GM13977 (cell line): ENCODE results near the gene CACNA1C.

Experiments
- DNase-seq: peaks from one replicate; pipeline ENCODE4 v3.0.0; 2012; ENCODE audit warnings: low spot score
- in situ Hi-C: fragments of 300-500 bp; cut with MboI; formaldehyde crosslinking; loops from one replicate; pipeline ENCODE4 v1.12.0; 2022; ENCODE audit warnings: low sequenced_read_pairs, low pct_unique_long_range_greater_than_20kb, mixed read lengths, inconsistent platforms; ENCODE audit not compliant: unreplicated experiment
- TF ChIP-seq, protein P1 (sequence below): IDR thresholded peaks from 2 replicates; pipeline ENCODE4 v1.5.1; 2012; ENCODE audit warnings: mild to moderate bottlenecking, control low read depth; ENCODE audit not compliant: insufficient read depth; ENCODE audit errors: extremely low read depth, missing control alignments

The CACNA1C gene

DNA sequence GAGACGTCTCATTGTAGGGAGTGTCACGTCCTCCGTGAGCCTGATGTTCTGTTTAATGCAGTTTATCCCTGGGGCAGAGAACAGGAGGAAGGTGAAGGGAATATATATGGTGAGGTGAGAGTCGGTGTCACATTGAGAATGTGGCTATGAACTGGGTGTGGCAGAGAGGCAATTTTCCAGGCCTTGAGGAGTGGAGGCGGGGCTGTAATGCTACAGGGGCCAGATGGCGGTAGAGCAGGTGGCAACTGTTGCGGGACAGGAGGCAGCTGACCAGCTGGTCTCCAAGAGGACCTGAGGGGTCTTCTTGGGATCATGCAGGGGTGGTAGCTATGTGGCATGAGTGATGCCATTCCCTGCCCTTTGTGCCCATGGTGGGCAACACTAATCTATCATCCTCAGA lies 59.6 kb downstream of the CACNA1C start:
- DNase-seq: no peak

DNA sequence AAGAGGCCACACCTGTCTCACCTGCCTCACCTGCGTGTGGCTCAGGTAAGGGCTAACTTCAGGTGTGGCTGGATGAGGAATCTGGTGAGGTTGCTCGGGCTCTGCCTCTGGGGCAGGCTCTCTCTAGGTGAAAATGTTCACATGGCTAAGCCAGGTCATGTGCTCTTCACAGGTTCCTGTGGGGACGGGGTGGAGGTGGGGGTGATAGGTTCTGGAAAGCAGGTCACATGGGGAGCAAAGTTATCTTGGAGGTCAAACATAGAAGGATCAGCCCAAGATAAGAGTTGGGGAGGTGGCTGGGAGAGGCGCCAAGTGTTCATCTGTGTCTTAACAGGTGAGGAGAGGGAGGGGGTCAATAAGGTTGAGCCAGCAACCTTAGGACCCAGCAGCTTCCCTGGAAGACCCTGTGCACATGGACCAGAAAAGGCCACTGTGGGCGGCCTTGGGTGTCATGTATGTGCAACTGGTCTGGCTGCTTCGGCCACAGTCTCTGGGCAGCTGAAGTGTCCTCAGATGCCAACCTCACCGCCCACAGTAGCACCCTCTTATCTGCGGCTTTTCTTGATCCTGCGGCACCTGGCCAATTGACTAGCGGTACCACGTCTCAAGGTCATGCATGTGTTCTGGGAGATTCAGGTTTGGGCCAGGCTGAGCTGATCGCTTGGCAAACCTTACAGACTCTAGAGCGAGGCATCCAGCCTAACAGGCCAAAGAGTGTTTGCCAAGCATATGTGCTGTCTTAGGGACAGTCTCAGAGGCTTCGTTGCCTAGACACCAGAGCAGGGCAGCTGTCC lies 60.5 kb downstream of the CACNA1C start:
- DNase-seq: no peak
- TF ChIP-seq, protein P1, sequence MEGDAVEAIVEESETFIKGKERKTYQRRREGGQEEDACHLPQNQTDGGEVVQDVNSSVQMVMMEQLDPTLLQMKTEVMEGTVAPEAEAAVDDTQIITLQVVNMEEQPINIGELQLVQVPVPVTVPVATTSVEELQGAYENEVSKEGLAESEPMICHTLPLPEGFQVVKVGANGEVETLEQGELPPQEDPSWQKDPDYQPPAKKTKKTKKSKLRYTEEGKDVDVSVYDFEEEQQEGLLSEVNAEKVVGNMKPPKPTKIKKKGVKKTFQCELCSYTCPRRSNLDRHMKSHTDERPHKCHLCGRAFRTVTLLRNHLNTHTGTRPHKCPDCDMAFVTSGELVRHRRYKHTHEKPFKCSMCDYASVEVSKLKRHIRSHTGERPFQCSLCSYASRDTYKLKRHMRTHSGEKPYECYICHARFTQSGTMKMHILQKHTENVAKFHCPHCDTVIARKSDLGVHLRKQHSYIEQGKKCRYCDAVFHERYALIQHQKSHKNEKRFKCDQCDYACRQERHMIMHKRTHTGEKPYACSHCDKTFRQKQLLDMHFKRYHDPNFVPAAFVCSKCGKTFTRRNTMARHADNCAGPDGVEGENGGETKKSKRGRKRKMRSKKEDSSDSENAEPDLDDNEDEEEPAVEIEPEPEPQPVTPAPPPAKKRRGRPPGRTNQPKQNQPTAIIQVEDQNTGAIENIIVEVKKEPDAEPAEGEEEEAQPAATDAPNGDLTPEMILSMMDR: no peak
- in situ Hi-C loops: no loop called here

More for the DNA sequence above, 59.6 kb downstream of the CACNA1C start:
- TF ChIP-seq, protein P1: no peak
- in situ Hi-C loops: no loop called here

DNA sequence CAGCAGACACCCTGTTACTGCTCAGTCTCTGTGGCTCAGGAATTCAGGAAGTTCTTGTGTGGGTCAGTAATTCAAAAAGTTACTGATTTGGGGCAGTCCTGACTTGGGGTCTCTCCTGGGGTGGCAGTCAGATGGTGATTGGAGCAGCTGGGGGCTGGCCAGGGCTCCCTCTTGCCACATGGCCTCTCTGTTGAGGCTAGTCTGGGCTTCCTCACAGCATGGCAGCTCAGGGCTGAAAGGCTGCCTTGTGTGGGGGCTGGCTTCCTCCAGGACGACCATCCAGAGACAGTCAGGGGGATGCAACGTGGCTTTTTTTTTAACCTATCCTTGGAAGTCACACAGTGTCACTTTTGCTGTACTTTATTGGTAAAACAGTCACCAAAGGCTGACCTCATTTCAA lies 61.3 kb downstream of the CACNA1C start:
- TF ChIP-seq, protein P1: no peak
- DNase-seq: no peak
- in situ Hi-C loops: no loop called here

DNA sequence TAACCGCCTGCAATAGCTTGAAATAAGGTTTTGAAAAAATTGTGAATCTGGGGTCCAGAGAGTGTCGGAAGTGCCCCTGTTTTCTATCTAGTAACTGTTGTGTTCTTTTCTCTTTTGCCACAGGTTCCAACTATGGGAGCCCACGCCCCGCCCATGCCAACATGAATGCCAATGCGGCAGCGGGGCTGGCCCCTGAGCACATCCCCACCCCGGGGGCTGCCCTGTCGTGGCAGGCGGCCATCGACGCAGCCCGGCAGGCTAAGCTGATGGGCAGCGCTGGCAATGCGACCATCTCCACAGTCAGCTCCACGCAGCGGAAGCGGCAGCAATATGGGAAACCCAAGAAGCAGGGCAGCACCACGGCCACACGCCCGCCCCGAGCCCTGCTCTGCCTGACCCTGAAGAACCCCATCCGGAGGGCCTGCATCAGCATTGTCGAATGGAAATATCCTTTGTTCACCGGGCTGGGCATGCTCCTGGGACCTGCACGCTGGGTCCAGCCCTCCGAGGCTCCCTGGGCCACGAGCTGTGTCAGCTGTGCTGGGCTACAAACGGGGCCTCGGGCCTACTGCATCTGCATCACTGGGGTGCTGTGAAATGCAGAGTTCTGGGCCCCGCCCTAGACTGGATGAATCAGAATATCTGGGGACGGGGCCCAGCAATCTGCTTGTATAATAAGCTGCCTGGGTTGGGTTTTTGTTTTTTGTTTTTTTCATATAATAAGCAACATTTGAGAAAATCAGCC lies 62.5 kb downstream of the CACNA1C start:
- in situ Hi-C loops: no loop called here
- no peak for DNase-seq
- TF ChIP-seq, protein P1: no peak

DNA sequence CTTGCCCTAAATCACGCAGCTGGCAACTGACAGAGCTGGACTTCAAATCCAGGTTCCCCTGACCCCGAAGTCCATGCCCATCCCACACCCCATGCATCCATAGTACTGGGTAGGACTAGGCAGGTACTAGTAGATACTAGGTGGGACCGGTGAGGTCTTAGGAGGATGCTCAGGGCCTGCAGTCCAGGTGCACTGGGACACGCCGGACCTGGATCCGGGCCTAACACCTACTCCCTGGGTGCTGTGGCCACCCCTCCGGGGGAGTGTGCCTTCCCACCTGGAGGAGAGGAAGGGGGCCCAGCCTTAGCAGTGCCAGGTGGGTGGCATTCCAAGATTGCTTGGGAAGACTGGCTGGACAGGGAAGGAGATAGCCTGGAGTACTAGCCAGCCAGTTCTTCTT lies 64.8 kb downstream of the CACNA1C start:
- no peak for DNase-seq
- TF ChIP-seq, protein P1: no peak
- in situ Hi-C loops: no loop called here

DNA sequence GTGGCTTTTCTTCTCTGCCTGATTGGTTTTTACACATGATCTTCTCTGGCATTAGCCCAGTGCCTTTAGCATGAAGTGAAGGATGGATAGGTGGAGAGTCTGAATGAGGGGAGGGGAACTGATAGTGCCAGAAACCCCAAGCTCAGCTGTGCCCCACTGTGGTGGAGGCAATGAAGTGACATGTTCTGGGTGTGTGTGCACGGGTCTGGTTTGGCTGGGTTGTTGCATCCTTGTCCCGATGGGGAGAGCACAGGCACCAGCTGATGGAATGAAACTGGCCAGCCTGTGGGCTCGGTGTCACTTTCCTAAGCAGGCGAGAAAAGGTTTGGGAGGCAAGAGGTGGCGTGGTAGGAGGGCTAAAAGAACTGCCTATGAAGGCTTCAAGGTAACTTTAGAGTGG lies 65.3 kb downstream of the CACNA1C start:
- DNase-seq: no peak

More for the DNA sequence above, 65.3 kb downstream of the CACNA1C start:
- in situ Hi-C loops: no loop called here
- TF ChIP-seq, protein P1: no peak
